HG03025 (cell line): ENCODE data around the gene PBLD.

ENCODE experiments used
- ATAC-seq: cut with Tn5 transposase; IDR thresholded peaks from one replicate; pipeline ENCODE4 v1.9.1; 2021; ENCODE audit warnings: mild to moderate bottlenecking, moderate library complexity; ENCODE audit not compliant: unreplicated experiment, low FRiP score

Gene PBLD

GRCh38 chr10:68239069-68239468, 93.7 kb downstream of the PBLD start:
- no peak for ATAC-seq

DNA sequence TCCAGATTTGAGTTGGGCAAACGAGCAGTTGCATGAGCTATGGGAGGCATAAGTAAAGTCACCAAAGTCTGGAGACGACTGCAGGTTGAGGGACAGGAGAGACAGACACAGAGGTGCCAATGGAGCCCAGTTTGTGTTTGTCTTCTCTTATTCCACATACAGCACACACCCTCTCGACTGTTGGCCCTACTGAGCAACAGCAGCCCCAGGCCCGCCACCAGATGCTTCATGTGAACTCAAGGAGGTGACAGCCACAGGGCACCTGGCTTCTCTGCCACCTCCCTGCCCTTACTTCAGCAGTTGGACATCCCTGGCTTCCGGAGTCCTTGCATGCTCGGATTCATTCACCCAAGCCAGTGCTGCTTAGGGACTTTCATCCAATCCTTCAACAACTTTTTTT, 94.4 kb downstream of the PBLD start:
- no peak for ATAC-seq

- no peak for ATAC-seq
These were observed 95.6 kb downstream of the PBLD start for GRCh38 chr10:68237173-68237572.

DNA sequence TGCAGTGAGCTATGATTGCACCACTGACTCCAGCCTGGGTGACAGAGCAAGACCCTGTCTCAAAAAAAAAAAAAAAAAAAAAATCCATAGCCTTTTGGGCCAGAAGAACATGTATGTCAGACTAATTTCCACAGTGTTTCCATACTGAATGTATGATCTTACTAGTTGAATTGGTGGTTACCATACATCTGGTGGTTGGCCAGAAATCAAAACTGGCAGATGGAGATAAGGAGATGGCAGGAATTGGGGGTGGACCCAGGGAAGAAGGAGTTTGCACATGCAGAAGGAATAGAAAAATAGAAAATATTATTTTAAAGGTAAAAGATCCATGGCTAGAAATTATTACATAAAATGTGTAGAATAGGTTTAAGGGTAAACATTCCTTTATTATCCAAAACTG, 97.1 kb downstream of the PBLD start:
- ATAC-seq, result no peak

DNA sequence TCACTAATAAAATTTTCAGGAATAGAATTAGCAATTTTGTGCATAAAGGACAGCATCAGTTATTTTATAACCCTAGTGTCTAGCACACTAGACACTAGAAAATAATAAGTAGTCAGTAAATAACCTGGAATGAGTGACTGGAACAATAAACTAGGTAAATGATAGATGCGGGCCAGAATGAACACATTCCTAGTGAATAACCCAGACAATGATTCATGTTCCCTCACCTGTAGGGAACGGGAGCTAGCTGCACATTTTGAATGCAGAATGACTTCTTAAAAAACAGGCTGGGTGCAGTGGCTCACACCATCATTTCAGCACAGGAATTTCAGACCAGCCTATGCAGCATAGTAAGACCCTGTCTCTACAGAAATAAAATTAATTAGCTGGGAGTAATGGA, 97.6 kb downstream of the PBLD start:
- no peak for ATAC-seq

GRCh38 chr10:68233046-68233445, 99.7 kb downstream of the PBLD start:
- no peak for ATAC-seq
